HEK293 (cell line): ENCODE results near the gene HOXD10.

Experiments
- ZNF629 ChIP-seq: fragments of 450-650 bp; formaldehyde crosslinking; IDR thresholded peaks from 2 replicates; pipeline ENCODE4 v1.5.1; 2017; ENCODE audit warnings: missing biosample characterization, missing genetic modification characterization
- ZSCAN16 ChIP-seq: fragments of 450-650 bp; formaldehyde crosslinking; IDR thresholded peaks from 2 replicates; pipeline ENCODE4 v1.5.1; 2016; ENCODE audit warnings: missing biosample characterization, missing genetic modification characterization

DNA sequence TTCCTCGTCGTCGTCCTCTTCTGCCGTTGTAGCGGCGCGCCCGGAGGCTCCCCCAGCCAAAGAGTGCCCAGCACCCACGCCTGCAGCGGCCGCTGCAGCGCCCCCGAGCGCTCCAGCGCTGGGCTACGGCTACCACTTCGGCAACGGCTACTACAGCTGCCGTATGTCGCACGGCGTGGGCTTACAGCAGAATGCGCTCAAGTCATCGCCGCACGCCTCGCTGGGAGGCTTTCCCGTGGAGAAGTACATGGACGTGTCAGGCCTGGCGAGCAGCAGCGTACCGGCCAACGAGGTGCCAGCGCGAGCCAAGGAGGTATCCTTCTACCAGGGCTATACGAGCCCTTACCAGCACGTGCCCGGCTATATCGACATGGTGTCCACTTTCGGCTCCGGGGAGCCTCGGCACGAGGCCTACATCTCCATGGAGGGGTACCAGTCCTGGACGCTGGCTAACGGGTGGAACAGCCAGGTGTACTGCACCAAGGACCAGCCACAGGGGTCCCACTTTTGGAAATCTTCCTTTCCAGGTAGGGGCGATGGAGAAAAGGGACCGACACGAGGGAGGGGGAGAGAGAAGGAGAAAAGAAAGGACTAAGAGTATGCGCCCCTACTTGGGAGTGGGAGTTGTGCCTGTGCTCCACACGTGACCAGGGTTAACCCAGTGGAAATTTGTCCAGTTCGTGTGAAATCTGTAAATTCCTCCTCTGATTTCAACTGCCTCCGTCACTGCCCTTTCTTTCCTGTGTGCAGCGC, 23.3 kb upstream of the HOXD10 start:
- TF ChIP-seq ZNF629 (tag by site-specific recombination) (no peak), ZSCAN16 (no peak)
